AG10803 (cell line): ENCODE results near the gene SUSD4.
A peak's percentile ranks its signal among the peaks of the same experiment; 100 is the strongest.

ENCODE experiments used
- DNase-seq: peaks from one replicate; pipeline ENCODE4 v3.0.0; 2010; ENCODE audit warnings: low read depth
- H3K4me3 ChIP-seq: 2 replicates; pipeline ENCODE4 v1.5.1; 2011; ENCODE audit warnings: mild to moderate bottlenecking, low read length, control low read depth
- CTCF ChIP-seq: conservative IDR thresholded peaks from 2 replicates; pipeline ENCODE4 v1.5.1; 2011; ENCODE audit warnings: mild to moderate bottlenecking, low read length, control low read depth, inconsistent platforms

SUSD4 gene

GRCh38 chr1:223386013-223386412, 22.0 kb upstream of the SUSD4 start:
- no peak for DNase-seq
- no peak overlapping the region for H3K4me3 ChIP-seq
- no peak for TF ChIP-seq CTCF

- H3K4me3 ChIP-seq: no peak overlapping the region
- no peak for DNase-seq
- TF ChIP-seq CTCF: no peak
These were observed 14.8 kb upstream of the SUSD4 start for GRCh38 chr1:223378754-223379153.

GRCh38 chr1:223374064-223374610, 10.2 kb upstream of the SUSD4 start:
- no peak for TF ChIP-seq CTCF
- no peak overlapping the region for H3K4me3 ChIP-seq
- no peak for DNase-seq

- TF ChIP-seq CTCF: no peak
- no peak for DNase-seq
- no peak overlapping the region for H3K4me3 ChIP-seq
These were observed 858 bp upstream of the SUSD4 start for GRCh38 chr1:223364685-223365382.

GRCh38 chr1:223363057-223363855, 720 bp downstream of the SUSD4 start:
- DNase-seq: peak; percentile 41
- TF ChIP-seq CTCF: no peak; the same call in 1 of the 2 replicates
- peak overlapping the region; percentile 45 for H3K4me3 ChIP-seq

GRCh38 chr1:223358826-223359225, 5.2 kb downstream of the SUSD4 start:
- TF ChIP-seq CTCF: no peak
- DNase-seq: no peak
- no peak overlapping the region for H3K4me3 ChIP-seq
